DND-41 (cell line): ENCODE measurements around the gene TBC1D5.

Experiments
- ATAC-seq: fragments of 200-7000 bp; cut with Tn5 transposase; 3 replicates; pipeline ENCODE4 v1.9.1; 2021; ENCODE audit warnings: low read depth; ENCODE audit not compliant: insufficient read depth
- DNase-seq: peaks from one replicate; pipeline ENCODE4 v3.0.0-alpha.2; 2020
- H2AFZ ChIP-seq: 2 replicates; pipeline ENCODE4 v1.6.0; 2012; ENCODE audit warnings: low read depth, low read length
- H3K27ac ChIP-seq: 2 replicates; pipeline ENCODE4 v1.5.1; 2012; ENCODE audit warnings: low read length, inconsistent platforms
- H3K27me3 ChIP-seq: fragments of 200-600 bp; sonication (generic); 2 replicates; pipeline ENCODE4 v1.6.0; 2012; ENCODE audit warnings: low read length, mild to moderate bottlenecking, inconsistent platforms; ENCODE audit not compliant: insufficient read depth, poor library complexity
- H3K36me3 ChIP-seq: 2 replicates; pipeline ENCODE4 v1.5.1; 2012; ENCODE audit warnings: low read length, inconsistent platforms; ENCODE audit not compliant: insufficient read depth
- H3K4me1 ChIP-seq: 2 replicates; pipeline ENCODE4 v1.5.1; 2012; ENCODE audit warnings: mild to moderate bottlenecking, low read length; ENCODE audit not compliant: insufficient read depth
- H3K4me2 ChIP-seq: 2 replicates; pipeline ENCODE4 v1.6.0; 2012; ENCODE audit warnings: mild to moderate bottlenecking, moderate library complexity, low read length, inconsistent platforms; ENCODE audit not compliant: insufficient read depth
- H3K4me3 ChIP-seq, 2 experiments: fragments of 200-600 bp in 1 of 2; shearing (Covaris generic) in 1 of 2; 2 replicates each; pipeline ENCODE4 v1.5.1; 2012 to 2016; ENCODE audit warnings: inconsistent platforms in 2 of 2, low read length in 2 of 2, mild to moderate bottlenecking in 2 of 2, low read depth in 1 of 2, moderate library complexity in 1 of 2
- H3K79me2 ChIP-seq: 2 replicates; pipeline ENCODE4 v1.6.0; 2012; ENCODE audit warnings: low read length, inconsistent platforms; ENCODE audit not compliant: insufficient read depth
- H3K9ac ChIP-seq: 2 replicates; pipeline ENCODE4 v1.6.0; 2012; ENCODE audit warnings: low read depth, mild to moderate bottlenecking, inconsistent platforms, low read length, moderate library complexity
- H3K9me3 ChIP-seq: 2 replicates; pipeline ENCODE4 v1.5.1; 2012; ENCODE audit warnings: low read length, moderate library complexity, mild to moderate bottlenecking, inconsistent platforms; ENCODE audit not compliant: insufficient read depth, severe bottlenecking
- H4K20me1 ChIP-seq: 2 replicates; pipeline ENCODE4 v1.6.0; 2012; ENCODE audit warnings: low read length; ENCODE audit not compliant: insufficient read depth
- CTCF ChIP-seq: IDR thresholded peaks from 2 replicates; pipeline ENCODE4 v1.5.1; 2012; ENCODE audit warnings: borderline replicate concordance, low read length, moderate library complexity, mild to moderate bottlenecking; ENCODE audit not compliant: poor library complexity, severe bottlenecking; ENCODE audit errors: extremely low read depth
- EZH2 ChIP-seq: IDR thresholded peaks from 3 replicates; pipeline ENCODE4 v1.6.1; 2012; ENCODE audit warnings: borderline replicate concordance, low read depth, mild to moderate bottlenecking, moderate library complexity, low read length, inconsistent platforms; ENCODE audit not compliant: severe bottlenecking

TBC1D5 gene

GRCh38 chr3:17765819-17766472 is 23.5 kb upstream of the TBC1D5 start:
- no peaks in the 10 kb centered on the region for H3K4me1 ChIP-seq
- TF ChIP-seq EZH2 (no peak), CTCF (no peak)
- no peak overlapping the region for H3K9ac ChIP-seq
- H3K4me3 ChIP-seq, result no peak overlapping the region
- no peak overlapping the region for H2AFZ ChIP-seq
- DNase-seq, result no peak
- no peaks in the 10 kb centered on the region for H3K36me3 ChIP-seq
- no peak overlapping the region for H3K4me2 ChIP-seq
- no peaks in the 10 kb centered on the region for H3K79me2 ChIP-seq
- no peak for ATAC-seq
- no peaks in the 10 kb centered on the region for H4K20me1 ChIP-seq
- peaks cover 3% of the 10 kb centered on the region for H3K27me3 ChIP-seq
- no peaks in the 10 kb centered on the region for H3K9me3 ChIP-seq
- H3K27ac ChIP-seq, result no peak overlapping the region

GRCh38 chr3:17761563-17761962 is 19.1 kb upstream of the TBC1D5 start:
- no peaks in the 10 kb centered on the region for H4K20me1 ChIP-seq
- H3K27ac ChIP-seq, result no peak overlapping the region
- no peaks in the 10 kb centered on the region for H3K79me2 ChIP-seq
- no peak overlapping the region for H2AFZ ChIP-seq
- no peak overlapping the region for H3K4me3 ChIP-seq
- no peak overlapping the region for H3K4me2 ChIP-seq
- TF ChIP-seq CTCF, result no peak
- no peak for TF ChIP-seq EZH2
- no peak for DNase-seq
- H3K36me3 ChIP-seq, result no peaks in the 10 kb centered on the region
- no peak for ATAC-seq
- no peak overlapping the region for H3K9ac ChIP-seq
- no peaks in the 10 kb centered on the region for H3K4me1 ChIP-seq
- H3K27me3 ChIP-seq, result no peaks in the 10 kb centered on the region
- no peaks in the 10 kb centered on the region for H3K9me3 ChIP-seq

GRCh38 chr3:17759901-17760300 is 17.5 kb upstream of the TBC1D5 start:
- Histone ChIP-seq H3K4me2 (no peak overlapping the region), H3K27ac (no peak overlapping the region), H3K9ac (no peak overlapping the region), H3K9me3 (no peaks in the 10 kb centered on the region), H4K20me1 (no peaks in the 10 kb centered on the region), H3K79me2 (no peaks in the 10 kb centered on the region), H3K36me3 (no peaks in the 10 kb centered on the region), H3K27me3 (no peaks in the 10 kb centered on the region), H2AFZ (no peak overlapping the region), H3K4me3 (no peak overlapping the region), H3K4me1 (peaks cover 8% of the 10 kb centered on the region; the same call in 1 of the 2 replicates)
- DNase-seq (no peak), ATAC-seq (no peak)
- no peak for TF ChIP-seq EZH2
- TF ChIP-seq CTCF, result no peak
